SK-N-SH (cell line): ENCODE data around the gene ATP6V0E2. TPM values are rescaled to one million over a fixed set of nuclear protein-coding genes. Genes with fewer than 3 reads are reported as not detected.

Experiments used
- CTCF ChIA-PET: fragments of 300-600, 350-600 bp; formaldehyde crosslinking; extraction: SDS; loops from one replicate; lab custom pipeline; 2021; lab: Yijun Ruan, JAX
- POLR2A ChIA-PET: fragments of 350-600 bp; sonication (Branson Sonifier 250); formaldehyde crosslinking; extraction: SDS; loops from one replicate; lab custom pipeline; 2020; ENCODE audit warnings: antibody characterized with exemption, inconsistent platforms; lab: Yijun Ruan, JAX
- DNase-seq: peaks from one replicate; pipeline ENCODE4 v3.0.0; 2012
- H2AFZ ChIP-seq: fragments of 200-600 bp; sonication (generic); 2 replicates; pipeline ENCODE4 v1.8.1; 2016; ENCODE audit warnings: antibody characterized with exemption, mild to moderate bottlenecking, low read depth
- H3F3A ChIP-seq: fragments of 200-600 bp; sonication (generic); replicated peaks from 2 replicates; pipeline ENCODE3; 2016; ENCODE audit warnings: antibody characterized with exemption, mild to moderate bottlenecking; ENCODE audit not compliant: insufficient read depth
- H3K27ac ChIP-seq, 2 experiments: fragments of 200-500 bp in 1 of 2; fragments of 200-600 bp in 1 of 2; sonication (Bioruptor generic) in 1 of 2; sonication (generic), shearing (Covaris generic) in 1 of 2; 2 replicates each; pipeline versions ENCODE4 v1.5.1 to v1.6.1; 2014 to 2016; ENCODE audit warnings: low read depth in 2 of 2, inconsistent platforms in 1 of 2, low read length in 1 of 2, mild to moderate bottlenecking in 1 of 2, mixed read lengths in 1 of 2
- H3K27me3 ChIP-seq: fragments of 200-600 bp; sonication (generic), shearing (Covaris generic); 2 replicates; pipeline ENCODE4 v1.6.1; 2016; ENCODE audit warnings: mixed run types; ENCODE audit not compliant: insufficient read depth
- H3K36me3 ChIP-seq, 2 experiments: fragments of 200-500 bp in 1 of 2; fragments of 200-600 bp in 1 of 2; sonication (Bioruptor generic) in 1 of 2; sonication (generic) in 1 of 2; replicated peaks in 1 of 2; 2 replicates each; pipeline versions ENCODE3 to v1.5.1; 2014 to 2016; ENCODE audit warnings: low read length in 1 of 2, mild to moderate bottlenecking in 1 of 2; ENCODE audit not compliant: insufficient read depth in 2 of 2, control insufficient read depth in 1 of 2
- H3K4me1 ChIP-seq, 2 experiments: fragments of 200-500 bp in 1 of 2; fragments of 200-600 bp in 1 of 2; sonication (Bioruptor generic) in 1 of 2; sonication (generic), shearing (Covaris generic) in 1 of 2; 2 replicates each; pipeline versions ENCODE4 v1.5.1 to v1.6.1; 2014 to 2016; ENCODE audit warnings: low read depth in 1 of 2, low read length in 1 of 2, mixed run types in 1 of 2; ENCODE audit not compliant: insufficient read depth in 2 of 2, control insufficient read depth in 1 of 2
- H3K4me2 ChIP-seq: fragments of 200-600 bp; sonication (generic), shearing (Covaris generic); 2 replicates; pipeline ENCODE4 v1.6.1; 2017; ENCODE audit warnings: mixed run types
- H3K4me3 ChIP-seq, 2 experiments: fragments of 200-500 bp in 1 of 2; fragments of 200-600 bp in 1 of 2; sonication (Bioruptor generic) in 1 of 2; sonication (generic), shearing (Covaris generic) in 1 of 2; 2 replicates each; pipeline versions ENCODE4 v1.5.1 to v1.8.1; 2014 to 2016; ENCODE audit warnings: low read depth in 2 of 2, inconsistent platforms in 1 of 2, low read length in 1 of 2, mild to moderate bottlenecking in 1 of 2, mixed read lengths in 1 of 2, moderate library complexity in 1 of 2
- H3K79me2 ChIP-seq: fragments of 200-600 bp; sonication (generic); 2 replicates; pipeline ENCODE4 v1.8.1; 2017; ENCODE audit warnings: mild to moderate bottlenecking; ENCODE audit not compliant: insufficient read depth
- H3K9ac ChIP-seq: fragments of 200-600 bp; sonication (generic); 2 replicates; pipeline ENCODE4 v1.6.1; 2017; ENCODE audit warnings: mixed run types
- H3K9me2 ChIP-seq: fragments of 200-600 bp; sonication (generic); 2 replicates; pipeline ENCODE4 v1.6.1; 2017; ENCODE audit warnings: mixed run types
- H3K9me3 ChIP-seq: fragments of 200-600 bp; sonication (generic); 2 replicates; pipeline ENCODE4 v1.6.1; 2017; ENCODE audit warnings: mixed run types, mild to moderate bottlenecking, moderate library complexity
- H4K20me1 ChIP-seq: fragments of 200-600 bp; sonication (generic); 2 replicates; pipeline ENCODE4 v1.6.1; 2017; ENCODE audit warnings: mild to moderate bottlenecking, mixed run types; ENCODE audit not compliant: insufficient read depth
- CHD2 ChIP-seq: fragments of 150-350 bp; IDR thresholded peaks from 2 replicates; pipeline ENCODE4 v1.6.1; 2018; ENCODE audit warnings: low read length; ENCODE audit not compliant: partially characterized antibody
- CTCF ChIP-seq: fragments of 200-600 bp; sonication (generic); IDR thresholded peaks from 2 replicates; pipeline ENCODE4 v1.6.1; 2017; ENCODE audit warnings: antibody characterized with exemption, mild to moderate bottlenecking, moderate library complexity
- FOSL2 ChIP-seq: IDR thresholded peaks from 2 replicates; pipeline ENCODE4 v1.4.0; 2012; ENCODE audit warnings: low read depth, mild to moderate bottlenecking, moderate library complexity, borderline replicate concordance
- FOXJ3 ChIP-seq: sonication (generic); formaldehyde crosslinking; IDR thresholded peaks from 2 replicates; pipeline ENCODE4 v1.5.1; 2020; ENCODE audit warnings: mild to moderate bottlenecking, missing genetic modification reagents
- GABPA ChIP-seq: IDR thresholded peaks from 2 replicates; pipeline ENCODE4 v1.4.0; 2012; ENCODE audit warnings: low read depth, mild to moderate bottlenecking
- IRF3 ChIP-seq: fragments of 150-350 bp; IDR thresholded peaks from 2 replicates; pipeline ENCODE4 v1.6.1; 2016; ENCODE audit warnings: mild to moderate bottlenecking, low read depth, low read length
- JUND ChIP-seq: IDR thresholded peaks from 2 replicates; pipeline ENCODE4 v1.4.0; 2012
- MXI1 ChIP-seq: IDR thresholded peaks from 2 replicates; pipeline ENCODE4 v1.6.1; 2012; ENCODE audit warnings: mild to moderate bottlenecking, low read depth, low read length, improper control_type of control experiment
- NFIC ChIP-seq: IDR thresholded peaks from 2 replicates; pipeline ENCODE4 v1.4.0; 2012; ENCODE audit warnings: borderline replicate concordance
- POLR2AphosphoS5 ChIP-seq: IDR thresholded peaks from 2 replicates; pipeline ENCODE4 v1.6.1; 2012; ENCODE audit warnings: low read depth, low read length
- RAD21 ChIP-seq: IDR thresholded peaks from 2 replicates; pipeline ENCODE4 v1.6.1; 2012; ENCODE audit warnings: mild to moderate bottlenecking, low read length
- RCOR1 ChIP-seq: fragments of 150-350 bp; IDR thresholded peaks from 2 replicates; pipeline ENCODE4 v1.6.1; 2017; ENCODE audit warnings: antibody characterized with exemption, low read length
- REST ChIP-seq: IDR thresholded peaks from 2 replicates; pipeline ENCODE4 v1.6.1; 2012; ENCODE audit warnings: mild to moderate bottlenecking, low read depth, low read length, moderate library complexity
- RXRA ChIP-seq: IDR thresholded peaks from 2 replicates; pipeline ENCODE4 v1.4.0; 2012; ENCODE audit warnings: low read depth, mild to moderate bottlenecking, borderline replicate concordance
- ZBTB33 ChIP-seq: IDR thresholded peaks from 2 replicates; pipeline ENCODE4 v1.4.0; 2012; ENCODE audit warnings: low read depth, borderline replicate concordance
- WGBS: methylation state at CpG from one replicate; pipeline ENCODE4 v1.1.6; 2017; ENCODE audit warnings: low lambda C conversion rate; 5-methylcytosine and 5-hydroxymethylcytosine counted together
- polyA plus RNA-seq, 3 experiments: library from polyadenylated mRNA; depleted of rRNA; stranded (reverse); fragments of >200 nt; gene quantifications; 2 replicates each; pipeline ENCODE4 v1.2.3, GENCODE V29; 2012

ATP6V0E2 gene
- polyA plus RNA-seq, 1 of the 3 experiments (the other 2 are of a cell fraction) = 49.6 TPM

GRCh38 chr7:149851449-149851848, 22.3 kb upstream of the ATP6V0E2 start:
- no peaks in the 10 kb centered on the region for H3K9me3 ChIP-seq
- H3K79me2 ChIP-seq = no peaks in the 10 kb centered on the region
- H3K9ac ChIP-seq = no peak overlapping the region
- no peak for TF ChIP-seq MXI1
- TF ChIP-seq REST = no peak
- TF ChIP-seq GABPA = no peak
- TF ChIP-seq FOXJ3 (CRISPR knock-in tag) = no peak
- TF ChIP-seq RAD21 = no peak
- TF ChIP-seq NFIC = no peak
- TF ChIP-seq RXRA = no peak
- no peak for TF ChIP-seq FOSL2
- TF ChIP-seq IRF3 = no peak
- H3K9me2 ChIP-seq = no peaks in the 10 kb centered on the region
- H3K4me2 ChIP-seq = no peak overlapping the region
- H3K27me3 ChIP-seq = no peaks in the 10 kb centered on the region
- 89% methylated on average over 9 of the region's 9 CpGs for WGBS
- H3K27ac ChIP-seq = no peak overlapping the region
- peaks cover 19 to 21% of the 10 kb centered on the region in 2 experiments for H3K4me1 ChIP-seq
- H4K20me1 ChIP-seq = no peaks in the 10 kb centered on the region
- H2AFZ ChIP-seq = no peak overlapping the region
- peaks cover 11 to 31% of the 10 kb centered on the region in 2 experiments for H3K36me3 ChIP-seq
- DNase-seq = no peak
- no peaks in the 10 kb centered on the region for H3F3A ChIP-seq
- ChIA-PET CTCF (interaction anchor here (0.7 to 1.1 kb wide), 2 partner anchors 26 to 28 kb away, joined by 3 read pairs; no protein-coding TSS in a partner anchor), POLR2A (no interaction called here)
- no peak overlapping the region for H3K4me3 ChIP-seq

- Histone ChIP-seq H3K9ac (no peak overlapping the region), H3K27ac (no peak overlapping the region), H3K9me3 (no peaks in the 10 kb centered on the region), H3K4me2 (no peak overlapping the region), H3K27me3 (no peaks in the 10 kb centered on the region), H3K9me2 (no peaks in the 10 kb centered on the region), H3K36me3 (peaks cover 10 to 19% of the 10 kb centered on the region in 2 experiments), H4K20me1 (no peaks in the 10 kb centered on the region), H3K4me3 (no peak overlapping the region), H2AFZ (no peak overlapping the region), H3K79me2 (no peaks in the 10 kb centered on the region), H3K4me1 (peaks cover 19 to 21% of the 10 kb centered on the region in 2 experiments), H3F3A (no peaks in the 10 kb centered on the region)
- POLR2A ChIA-PET = no interaction called here
- 91% methylated on average over 9 of the region's 9 CpGs for WGBS
- DNase-seq = no peak
- CTCF ChIA-PET = interaction anchor here (0.9 to 1.4 kb wide), 2 partner anchors 16 to 31 kb away, joined by 3 read pairs; no protein-coding TSS in a partner anchor
- TF ChIP-seq JUND (no peak), ZBTB33 (no peak), RCOR1 (no peak), CHD2 (no peak), POLR2AphosphoS5 (no peak), MXI1 (no peak), CTCF (no peak), REST (no peak)
These were observed 20.6 kb upstream of the ATP6V0E2 start for GRCh38 chr7:149853157-149853556.
